ENCODE results near the gene OTOGL. TPM values are rescaled to one million over a fixed set of nuclear protein-coding genes. Genes with fewer than 3 reads are reported as not detected.
"Not testable (repeated sequence)": the region's sequence is repeated elsewhere in the genome, so short reads cannot be mapped to it uniquely, and the experiment has no call there.

OTOGL gene
- total RNA-seq, 1 experiment from 2014 or later, result 0.44 TPM

DNA sequence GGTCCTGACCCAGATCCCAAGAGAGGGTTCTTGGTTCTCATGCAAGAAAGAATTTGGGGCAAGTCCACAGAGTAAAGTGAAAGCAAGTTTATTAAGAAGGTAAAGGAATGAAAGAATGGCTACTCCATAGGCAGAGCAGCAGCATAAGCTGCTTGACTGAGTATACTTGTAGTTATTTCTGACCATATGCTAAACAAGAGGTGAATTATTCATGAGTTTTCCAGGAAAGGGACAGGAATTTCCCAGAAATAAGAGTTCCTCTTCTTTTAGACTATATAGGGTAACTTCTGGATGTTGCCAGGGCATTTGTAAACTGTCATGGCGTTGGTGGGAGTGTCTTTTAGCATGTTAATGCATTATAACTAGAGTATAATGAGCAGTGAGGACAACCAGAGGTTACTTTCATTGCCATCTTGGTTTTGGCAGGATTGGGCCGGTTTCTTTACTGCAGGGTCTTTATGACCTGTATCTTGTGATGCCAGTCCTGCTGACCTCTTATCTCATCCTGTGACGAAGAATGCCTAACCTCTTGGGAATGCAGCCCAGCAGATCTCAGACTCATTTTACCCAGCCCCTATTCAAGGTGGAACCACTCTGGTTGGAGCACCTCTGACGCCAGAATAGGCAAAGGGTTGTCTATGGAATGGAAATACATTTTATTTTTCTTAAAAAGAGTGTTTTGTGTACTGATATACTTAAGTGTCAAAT is 113.8 kb downstream of the OTOGL start:
- H3K36me3 ChIP-seq (ENCODE audit: low read depth, low read length), result no peaks in the 10 kb centered on the region
- BruUV-seq (replicated peaks), result no TSS peak
- H3K9me2 ChIP-seq (replicated peaks; ENCODE audit: low read length), result no peaks in the 10 kb centered on the region
- no peak overlapping the region for H3K9ac ChIP-seq (ENCODE audit: low read length)
- no peaks in the 10 kb centered on the region for H4K20me1 ChIP-seq (ENCODE audit: low read length)
- ChIA-PET CTCF (no interaction called here), POLR2A (ENCODE audit: unreplicated experiment) (no interaction called here)
- TF ChIP-seq EZH2 (IDR thresholded peaks at IDR 0.05; ENCODE audit: low read length, unreplicated experiment) (no peak), EZH2phosphoT487 (IDR thresholded peaks at IDR 0.05; ENCODE audit: borderline replicate concordance, low read length) (no peak)
- TF ChIP-seq, protein P1, sequence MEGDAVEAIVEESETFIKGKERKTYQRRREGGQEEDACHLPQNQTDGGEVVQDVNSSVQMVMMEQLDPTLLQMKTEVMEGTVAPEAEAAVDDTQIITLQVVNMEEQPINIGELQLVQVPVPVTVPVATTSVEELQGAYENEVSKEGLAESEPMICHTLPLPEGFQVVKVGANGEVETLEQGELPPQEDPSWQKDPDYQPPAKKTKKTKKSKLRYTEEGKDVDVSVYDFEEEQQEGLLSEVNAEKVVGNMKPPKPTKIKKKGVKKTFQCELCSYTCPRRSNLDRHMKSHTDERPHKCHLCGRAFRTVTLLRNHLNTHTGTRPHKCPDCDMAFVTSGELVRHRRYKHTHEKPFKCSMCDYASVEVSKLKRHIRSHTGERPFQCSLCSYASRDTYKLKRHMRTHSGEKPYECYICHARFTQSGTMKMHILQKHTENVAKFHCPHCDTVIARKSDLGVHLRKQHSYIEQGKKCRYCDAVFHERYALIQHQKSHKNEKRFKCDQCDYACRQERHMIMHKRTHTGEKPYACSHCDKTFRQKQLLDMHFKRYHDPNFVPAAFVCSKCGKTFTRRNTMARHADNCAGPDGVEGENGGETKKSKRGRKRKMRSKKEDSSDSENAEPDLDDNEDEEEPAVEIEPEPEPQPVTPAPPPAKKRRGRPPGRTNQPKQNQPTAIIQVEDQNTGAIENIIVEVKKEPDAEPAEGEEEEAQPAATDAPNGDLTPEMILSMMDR (conservative IDR thresholded peaks at IDR 0.05; ENCODE audit: low read depth, low read length), result no peak
- H3K4me2 ChIP-seq (ENCODE audit: low read length), result no peak overlapping the region
- no peak overlapping the region for H2AFZ ChIP-seq (ENCODE audit: low read length)
- H3K27ac ChIP-seq (ENCODE audit: low read length), result no peak overlapping the region
- H3K27me3 ChIP-seq (ENCODE audit: low read length), result no peaks in the 10 kb centered on the region
- H3F3A ChIP-seq (ENCODE audit: low read length, unreplicated experiment), result no peaks in the 10 kb centered on the region
- no peak for DNase-seq
- no peaks in the 10 kb centered on the region for H3K79me2 ChIP-seq (ENCODE audit: low read length)
- no peaks in the 10 kb centered on the region for H3K4me1 ChIP-seq (ENCODE audit: insufficient read depth, low read length)
- H3K9me3 ChIP-seq (ENCODE audit: low read length), result no peaks in the 10 kb centered on the region
- no peak overlapping the region for H3K4me3 ChIP-seq (ENCODE audit: low read length)
- intact Hi-C loops (cut with micrococcal nuclease), result no loop called here
- no peak for ATAC-seq

DNA sequence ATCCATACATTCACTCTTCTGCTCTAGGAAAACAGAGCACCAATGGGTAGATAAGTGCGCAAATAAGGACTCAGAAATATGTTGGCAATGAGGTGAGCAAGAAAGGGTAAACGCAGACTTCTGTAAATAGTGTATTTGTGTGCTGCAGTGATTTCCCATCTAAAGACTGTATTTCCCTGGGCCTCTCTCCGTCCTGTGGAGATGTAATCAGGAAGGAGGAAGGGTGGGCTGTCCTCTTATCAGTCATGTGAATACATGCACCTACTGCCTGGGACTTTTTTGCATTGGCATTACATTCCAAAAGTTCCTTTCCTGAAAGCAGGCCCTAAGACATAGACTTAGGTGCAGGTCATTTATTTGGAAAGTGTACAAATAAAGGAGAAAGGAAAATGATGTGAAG is 114.5 kb downstream of the OTOGL start:
- no peaks in the 10 kb centered on the region for H3K9me2 ChIP-seq (replicated peaks; ENCODE audit: low read length)
- H2AFZ ChIP-seq (ENCODE audit: low read length), result no peak overlapping the region
- no peaks in the 10 kb centered on the region for H3K27me3 ChIP-seq (ENCODE audit: low read length)
- no peaks in the 10 kb centered on the region for H3F3A ChIP-seq (ENCODE audit: low read length, unreplicated experiment)
- no peaks in the 10 kb centered on the region for H3K9me3 ChIP-seq (ENCODE audit: low read length)
- intact Hi-C loops (cut with micrococcal nuclease), result no loop called here
- DNase-seq, result no peak
- ATAC-seq, result no peak
- H3K79me2 ChIP-seq (ENCODE audit: low read length), result no peaks in the 10 kb centered on the region
- no peak overlapping the region for H3K9ac ChIP-seq (ENCODE audit: low read length)
- no TSS peak for BruUV-seq (replicated peaks)
- no peak overlapping the region for H3K4me3 ChIP-seq (ENCODE audit: low read length)
- H4K20me1 ChIP-seq (ENCODE audit: low read length), result no peaks in the 10 kb centered on the region
- no peaks in the 10 kb centered on the region for H3K36me3 ChIP-seq (ENCODE audit: low read depth, low read length)
- no peak overlapping the region for H3K4me2 ChIP-seq (ENCODE audit: low read length)
- H3K4me1 ChIP-seq (ENCODE audit: insufficient read depth, low read length), result no peaks in the 10 kb centered on the region
- ChIA-PET POLR2A (ENCODE audit: unreplicated experiment) (no interaction called here), CTCF (interaction anchor here (0.6 kb wide), 1 partner anchor 270 kb away, joined by 4 read pairs; no protein-coding TSS in a partner anchor)
- TF ChIP-seq EZH2phosphoT487 (IDR thresholded peaks at IDR 0.05; ENCODE audit: borderline replicate concordance, low read length) (no peak), EZH2 (IDR thresholded peaks at IDR 0.05; ENCODE audit: low read length, unreplicated experiment) (no peak)
- TF ChIP-seq, protein P1 (conservative IDR thresholded peaks at IDR 0.05; ENCODE audit: low read depth, low read length), result no peak
- no peak overlapping the region for H3K27ac ChIP-seq (ENCODE audit: low read length)

DNA sequence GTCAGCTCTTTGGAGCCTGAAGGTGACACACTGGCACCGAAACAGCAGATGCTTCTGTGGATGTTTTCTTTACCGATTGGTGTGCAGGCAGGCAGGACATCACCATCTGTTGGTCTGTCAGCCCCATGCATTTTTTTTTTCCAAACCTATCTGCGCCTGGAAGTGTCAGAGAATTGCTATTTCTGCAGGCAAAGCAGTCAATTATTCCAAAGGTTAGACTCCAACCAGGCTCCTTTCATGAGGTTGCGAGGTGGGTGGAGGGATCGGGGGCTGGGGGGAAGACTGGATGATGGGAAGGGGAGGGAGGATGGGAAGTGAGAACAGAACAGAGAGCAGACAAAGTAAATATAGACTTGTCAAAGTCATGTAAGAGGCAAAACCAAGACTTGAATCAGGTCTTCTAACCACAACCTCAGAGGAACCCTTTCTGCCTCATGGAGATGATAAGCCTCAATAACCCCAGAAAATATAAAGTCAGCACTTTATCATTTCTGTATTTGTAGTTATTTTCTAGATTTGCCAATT is 117.7 kb downstream of the OTOGL start:
- POLR2A ChIA-PET (ENCODE audit: unreplicated experiment), result no interaction called here
- H3K4me3 ChIP-seq (ENCODE audit: low read length), result no peak overlapping the region
- no peak overlapping the region for H3K27ac ChIP-seq (ENCODE audit: low read length)
- CTCF ChIA-PET, result no interaction called here
- no TSS peak for BruUV-seq (replicated peaks)
- TF ChIP-seq, protein P1 (conservative IDR thresholded peaks at IDR 0.05; ENCODE audit: low read depth, low read length), result no peak
- no peak for TF ChIP-seq EZH2 (IDR thresholded peaks at IDR 0.05; ENCODE audit: low read length, unreplicated experiment)
- no peak for TF ChIP-seq EZH2phosphoT487 (IDR thresholded peaks at IDR 0.05; ENCODE audit: borderline replicate concordance, low read length)
- no peaks in the 10 kb centered on the region for H4K20me1 ChIP-seq (ENCODE audit: low read length)
- no peaks in the 10 kb centered on the region for H3K36me3 ChIP-seq (ENCODE audit: low read depth, low read length)
- ATAC-seq (no peak), DNase-seq (no peak)
- no peaks in the 10 kb centered on the region for H3F3A ChIP-seq (ENCODE audit: low read length, unreplicated experiment)
- H3K4me2 ChIP-seq (ENCODE audit: low read length), result no peak overlapping the region
- H3K9me2 ChIP-seq (replicated peaks; ENCODE audit: low read length), result no peaks in the 10 kb centered on the region
- H2AFZ ChIP-seq (ENCODE audit: low read length), result no peak overlapping the region
- H3K9ac ChIP-seq (ENCODE audit: low read length), result no peak overlapping the region
- H3K9me3 ChIP-seq (ENCODE audit: low read length), result no peaks in the 10 kb centered on the region
- no peaks in the 10 kb centered on the region for H3K27me3 ChIP-seq (ENCODE audit: low read length)
- H3K79me2 ChIP-seq (ENCODE audit: low read length), result no peaks in the 10 kb centered on the region
- intact Hi-C loops (cut with micrococcal nuclease), result no loop called here
- no peaks in the 10 kb centered on the region for H3K4me1 ChIP-seq (ENCODE audit: insufficient read depth, low read length)

DNA sequence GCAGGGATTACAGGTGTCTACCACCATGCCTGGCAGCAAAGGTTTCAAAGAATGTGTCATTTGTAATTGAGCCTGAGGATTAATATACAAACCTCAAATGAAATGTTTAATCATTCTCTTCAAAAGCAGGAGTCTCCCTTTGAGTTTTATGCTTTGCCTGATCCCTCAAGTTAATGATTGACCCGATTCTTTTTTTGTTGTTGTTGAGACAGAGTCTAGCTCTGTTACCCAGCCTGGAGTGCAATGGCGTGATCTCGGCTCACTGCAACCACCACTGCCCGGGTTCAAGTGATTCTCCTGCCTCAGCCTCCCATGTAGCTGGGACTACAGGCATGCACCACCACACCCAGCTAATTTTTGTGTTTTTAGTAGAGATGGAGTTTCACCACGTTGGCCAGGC is 119.6 kb downstream of the OTOGL start:
- H3K9ac ChIP-seq (ENCODE audit: low read length); H3K9me3 ChIP-seq (ENCODE audit: low read length); H3K4me1 ChIP-seq (ENCODE audit: insufficient read depth, low read length); H3K79me2 ChIP-seq (ENCODE audit: low read length); BruUV-seq (replicated peaks); intact Hi-C loops (cut with micrococcal nuclease); H2AFZ ChIP-seq (ENCODE audit: low read length); H3K36me3 ChIP-seq (ENCODE audit: low read depth, low read length); H3F3A ChIP-seq (ENCODE audit: low read length, unreplicated experiment); H3K9me2 ChIP-seq (replicated peaks; ENCODE audit: low read length); DNase-seq; H4K20me1 ChIP-seq (ENCODE audit: low read length); POLR2A ChIA-PET (ENCODE audit: unreplicated experiment); H3K27me3 ChIP-seq (ENCODE audit: low read length); H3K4me3 ChIP-seq (ENCODE audit: low read length); ATAC-seq; CTCF ChIA-PET; H3K4me2 ChIP-seq (ENCODE audit: low read length); H3K27ac ChIP-seq (ENCODE audit: low read length): not testable (repeated sequence)

Data from PC-3 (cell line).